Measurements from ENCODE around the gene TULP4.
A peak's percentile ranks its signal among the peaks of the same experiment; 100 is the strongest.

GRCh38 chr6:158387036-158387435 lies 74.8 kb downstream of the TULP4 start:
- TF ChIP-seq, protein P1, sequence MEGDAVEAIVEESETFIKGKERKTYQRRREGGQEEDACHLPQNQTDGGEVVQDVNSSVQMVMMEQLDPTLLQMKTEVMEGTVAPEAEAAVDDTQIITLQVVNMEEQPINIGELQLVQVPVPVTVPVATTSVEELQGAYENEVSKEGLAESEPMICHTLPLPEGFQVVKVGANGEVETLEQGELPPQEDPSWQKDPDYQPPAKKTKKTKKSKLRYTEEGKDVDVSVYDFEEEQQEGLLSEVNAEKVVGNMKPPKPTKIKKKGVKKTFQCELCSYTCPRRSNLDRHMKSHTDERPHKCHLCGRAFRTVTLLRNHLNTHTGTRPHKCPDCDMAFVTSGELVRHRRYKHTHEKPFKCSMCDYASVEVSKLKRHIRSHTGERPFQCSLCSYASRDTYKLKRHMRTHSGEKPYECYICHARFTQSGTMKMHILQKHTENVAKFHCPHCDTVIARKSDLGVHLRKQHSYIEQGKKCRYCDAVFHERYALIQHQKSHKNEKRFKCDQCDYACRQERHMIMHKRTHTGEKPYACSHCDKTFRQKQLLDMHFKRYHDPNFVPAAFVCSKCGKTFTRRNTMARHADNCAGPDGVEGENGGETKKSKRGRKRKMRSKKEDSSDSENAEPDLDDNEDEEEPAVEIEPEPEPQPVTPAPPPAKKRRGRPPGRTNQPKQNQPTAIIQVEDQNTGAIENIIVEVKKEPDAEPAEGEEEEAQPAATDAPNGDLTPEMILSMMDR (conservative IDR thresholded peaks at IDR 0.05; ENCODE audit: low read depth, low read length), result peak; percentile 40; the same call in 1 of the 2 replicates
- TF ChIP-seq EZH2 (IDR thresholded peaks at IDR 0.05; ENCODE audit: low read length, unreplicated experiment) (no peak), EZH2phosphoT487 (IDR thresholded peaks at IDR 0.05; ENCODE audit: borderline replicate concordance, low read length) (no peak)

Measured in PC-3 (cell line).